ACHN (cell line): ENCODE data around the gene TMEM42.
"Not testable (repeated sequence)": the region's sequence is repeated elsewhere in the genome, so short reads cannot be mapped to it uniquely, and the experiment has no call there.

ENCODE experiments used
- DNase-seq: peaks from one replicate; pipeline ENCODE4 v3.0.0-alpha.2; 2015
- in situ Hi-C: cut with HindIII; loops from 2 replicates; pipeline ENCODE4 v1.10.0; 2017; ENCODE audit warnings: low sequenced_read_pairs, low pct_ligation_motif_present, low pct_unique_long_range_greater_than_20kb

TMEM42 gene

DNA sequence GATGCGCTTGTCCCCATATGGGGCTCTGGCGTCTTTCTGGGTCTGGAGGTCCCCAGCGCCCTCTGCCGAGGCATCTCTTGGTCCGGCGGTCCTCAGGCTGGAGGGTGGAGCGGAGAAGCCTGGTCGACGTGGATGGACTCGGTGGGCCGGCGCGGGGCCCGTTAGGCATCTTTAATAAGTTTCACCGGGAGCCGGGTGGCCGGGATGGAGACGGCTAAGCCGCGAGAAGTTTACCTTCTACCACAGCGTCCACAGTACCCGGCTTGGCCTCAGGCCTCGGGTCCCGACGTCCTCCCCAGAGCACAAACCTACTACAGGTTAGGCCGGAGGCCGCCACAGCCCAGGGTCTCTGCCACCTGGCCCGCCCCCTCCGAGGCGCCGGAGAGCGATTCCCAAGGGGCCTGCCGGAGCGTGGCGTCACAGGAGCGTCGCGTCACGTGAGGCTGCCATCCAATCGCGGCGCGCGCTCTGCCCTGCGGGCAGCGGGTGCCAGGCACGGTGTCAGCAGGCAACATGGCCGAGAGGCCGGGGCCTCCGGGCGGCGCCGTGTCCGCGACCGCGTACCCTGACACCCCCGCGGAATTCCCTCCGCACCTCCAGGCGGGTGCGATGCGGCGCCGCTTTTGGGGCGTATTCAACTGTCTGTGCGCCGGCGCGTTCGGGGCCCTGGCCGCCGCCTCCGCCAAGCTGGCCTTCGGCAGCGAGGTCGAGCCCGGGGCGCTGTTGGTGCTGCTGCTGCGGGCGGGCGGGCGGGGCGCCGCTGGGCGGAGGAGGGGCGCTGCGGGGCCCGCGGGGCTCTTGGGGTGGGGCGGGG lies at the start of gene TMEM42:
TSS of gene TMEM42 (plus strand) at position 501 of the 814 bp plus-strand sequence. CDS start at position 514, 13 bp downstream.
- in situ Hi-C loops, result no loop called here
- peak; percentile 87 for DNase-seq

DNA sequence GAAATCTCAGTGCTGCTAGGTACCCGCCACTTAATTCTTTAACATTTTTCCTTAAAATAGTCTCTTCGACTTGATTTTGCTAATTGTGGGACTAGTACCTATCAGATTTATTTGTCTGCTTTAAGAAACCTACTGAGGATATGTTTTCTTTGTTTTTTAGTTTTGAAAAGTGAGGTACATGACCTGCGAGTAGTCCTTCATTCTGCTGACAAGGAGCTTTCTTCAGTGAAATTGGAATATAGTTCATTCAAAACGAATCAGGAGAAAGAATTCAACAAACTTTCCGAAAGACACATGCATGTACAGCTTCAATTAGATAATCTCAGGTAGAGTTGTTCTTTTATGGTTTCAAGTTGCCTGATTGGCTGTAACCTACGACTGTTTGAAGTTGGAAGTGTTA lies 47.0 kb upstream of the TMEM42 start:
- in situ Hi-C loops, result no loop called here
- no peak for DNase-seq

DNA sequence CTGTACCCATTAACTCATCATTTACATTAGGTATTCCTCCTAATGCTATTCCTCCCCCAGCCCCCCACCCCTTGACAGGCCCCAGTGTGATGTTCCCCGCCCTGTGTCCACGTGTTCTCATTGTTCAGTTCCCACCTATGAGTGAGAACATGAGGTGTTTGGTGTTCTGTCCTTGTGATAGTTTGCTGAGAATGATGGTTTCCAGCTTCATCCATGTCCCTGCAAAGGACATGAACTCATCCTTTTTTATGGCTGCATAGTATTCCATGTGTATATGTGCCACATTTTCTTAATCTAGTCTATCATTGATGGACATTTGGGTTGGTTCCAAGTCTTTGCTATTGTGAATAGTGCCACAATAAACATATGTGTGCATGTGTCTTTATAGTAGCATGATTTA lies 45.4 kb upstream of the TMEM42 start:
- DNase-seq, in situ Hi-C loops: not testable (repeated sequence)

GRCh38 chr3:44821206-44821605 lies 40.5 kb upstream of the TMEM42 start:
- DNase-seq, in situ Hi-C loops: not testable (repeated sequence)

GRCh38 chr3:44825264-44825925 lies 36.3 kb upstream of the TMEM42 start:
- in situ Hi-C loops, result no loop called here
- peak; percentile 4 for DNase-seq

- in situ Hi-C loops, result no loop called here
- no peak for DNase-seq
These were observed 34.5 kb upstream of the TMEM42 start for GRCh38 chr3:44827196-44827595.

GRCh38 chr3:44831232-44831631 lies 30.5 kb upstream of the TMEM42 start:
- DNase-seq, result no peak

DNA sequence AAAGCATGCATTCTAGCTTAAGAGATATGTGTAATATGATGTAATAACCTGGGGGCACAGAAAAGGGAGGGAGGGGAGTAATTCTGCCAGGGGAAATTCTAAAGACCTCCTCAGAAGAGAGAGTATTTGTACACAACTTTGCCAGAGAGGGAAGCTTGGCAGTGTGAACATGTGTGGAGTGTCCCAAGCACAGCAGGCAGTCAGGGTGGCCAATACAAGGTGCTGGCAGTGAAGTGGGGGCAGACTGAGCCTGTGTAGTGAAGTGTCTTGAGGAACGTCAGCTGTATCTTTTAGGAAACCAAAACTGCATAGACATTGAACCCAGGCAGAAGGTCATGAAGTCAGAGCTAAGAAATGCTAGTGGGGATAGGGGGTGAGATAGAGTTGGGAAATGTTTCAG lies 29.7 kb upstream of the TMEM42 start:
- in situ Hi-C loops, result no loop called here
- no peak for DNase-seq

More at GRCh38 chr3:44831232-44831631, 30.5 kb upstream of the TMEM42 start:
- in situ Hi-C loops, result no loop called here

- in situ Hi-C loops, result no loop called here
- DNase-seq, result no peak
These were observed 28.7 kb upstream of the TMEM42 start for GRCh38 chr3:44832965-44833364.

- no peak for DNase-seq
- in situ Hi-C loops, result no loop called here
These were observed 28.3 kb upstream of the TMEM42 start for GRCh38 chr3:44833394-44833793.

GRCh38 chr3:44835684-44836083 lies 26.0 kb upstream of the TMEM42 start:
- in situ Hi-C loops, result no loop called here
- DNase-seq, result no peak

- DNase-seq, result no peak
- in situ Hi-C loops, result no loop called here
These were observed 19.3 kb upstream of the TMEM42 start for GRCh38 chr3:44842376-44842775.

DNA sequence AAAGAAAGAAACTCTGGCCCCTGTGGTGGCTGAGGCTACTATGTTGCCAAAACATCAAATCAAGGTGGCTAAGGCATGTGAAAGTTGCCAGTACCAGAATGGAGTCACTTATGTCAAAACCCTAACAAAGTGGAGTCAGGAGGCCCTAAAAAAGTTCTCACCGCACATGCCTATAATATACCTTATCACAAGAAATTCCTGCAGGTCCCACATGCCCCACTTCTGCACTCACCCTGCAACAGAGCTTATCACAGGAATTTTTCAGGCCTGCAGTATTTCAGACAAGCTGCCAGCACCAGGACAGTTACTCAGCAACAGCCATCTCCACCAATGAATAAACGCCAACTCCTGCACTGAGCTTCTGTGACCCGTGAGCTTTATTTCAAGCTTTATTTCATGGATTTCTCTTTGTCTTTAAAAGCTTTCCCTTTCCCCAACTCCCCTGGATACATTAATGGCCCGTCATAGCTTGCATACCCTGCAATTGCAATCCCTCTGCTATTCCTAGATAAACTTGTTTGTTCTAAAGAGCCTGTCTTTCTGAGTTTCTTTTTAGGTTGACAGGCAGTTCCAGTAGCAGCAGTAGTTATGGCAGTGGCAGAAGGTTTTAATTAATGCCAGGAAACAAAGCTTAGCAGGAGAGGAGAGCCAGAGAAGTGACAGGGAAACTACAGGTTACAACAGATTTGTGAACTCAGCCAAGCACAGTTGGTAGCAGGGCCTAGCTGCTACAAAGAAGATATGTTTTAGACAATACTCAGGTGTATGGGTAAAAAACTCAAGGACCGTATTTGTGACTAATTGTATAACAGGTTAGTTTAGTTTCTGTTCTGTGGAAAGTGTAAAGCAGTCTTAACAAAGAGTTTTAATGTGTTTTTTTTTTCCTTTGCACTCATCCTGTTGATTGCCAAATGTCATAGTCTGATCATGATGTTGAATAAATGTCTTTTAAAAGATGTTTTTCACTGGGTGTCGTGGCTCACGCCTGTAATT lies 15.9 kb upstream of the TMEM42 start:
- in situ Hi-C loops, result no loop called here
- DNase-seq, result no peak

DNA sequence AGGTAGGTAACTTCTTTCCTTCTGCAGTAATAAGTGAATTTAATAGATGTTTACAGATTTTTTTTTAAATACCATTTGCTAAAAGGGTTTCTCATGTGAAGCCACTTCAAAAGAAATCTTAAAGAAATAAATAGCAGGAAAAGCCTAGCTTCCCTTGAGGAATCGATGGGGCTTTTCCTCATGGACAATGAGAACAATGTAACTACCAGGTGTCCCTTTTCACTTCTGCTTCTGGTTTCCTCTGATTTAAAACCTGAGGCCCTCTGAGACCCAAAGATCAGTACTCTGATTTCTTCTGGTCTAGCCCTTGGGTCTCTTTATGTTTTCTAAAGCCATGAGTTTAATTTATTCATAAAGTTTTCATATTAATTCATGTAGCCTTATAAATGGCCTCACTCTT lies 13.1 kb upstream of the TMEM42 start:
- DNase-seq, result no peak
- in situ Hi-C loops, result no loop called here

DNA sequence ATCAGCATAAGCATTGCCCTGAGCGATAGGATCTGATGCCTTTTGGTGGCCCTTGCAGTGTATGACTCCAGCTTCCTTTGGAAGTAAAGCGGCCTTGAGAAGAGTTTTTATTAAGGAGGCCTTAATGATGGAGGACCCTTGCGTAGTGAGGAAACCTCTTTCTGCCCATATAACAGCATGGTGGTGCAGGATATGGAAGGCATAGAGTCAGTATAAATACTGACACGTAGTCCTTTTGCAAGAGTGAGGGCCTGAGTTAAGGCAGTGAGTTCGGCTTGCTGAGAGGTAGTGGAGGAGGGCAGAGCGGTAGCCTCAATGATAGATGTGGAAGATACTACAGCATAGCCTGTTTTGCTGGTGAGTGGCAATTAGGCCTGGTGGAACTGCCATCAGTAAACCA lies 5.0 kb upstream of the TMEM42 start:
- DNase-seq, in situ Hi-C loops: not testable (repeated sequence)

GRCh38 chr3:44860117-44860516 lies 1.6 kb upstream of the TMEM42 start:
- DNase-seq, result no peak
- in situ Hi-C loops, result no loop called here

DNA sequence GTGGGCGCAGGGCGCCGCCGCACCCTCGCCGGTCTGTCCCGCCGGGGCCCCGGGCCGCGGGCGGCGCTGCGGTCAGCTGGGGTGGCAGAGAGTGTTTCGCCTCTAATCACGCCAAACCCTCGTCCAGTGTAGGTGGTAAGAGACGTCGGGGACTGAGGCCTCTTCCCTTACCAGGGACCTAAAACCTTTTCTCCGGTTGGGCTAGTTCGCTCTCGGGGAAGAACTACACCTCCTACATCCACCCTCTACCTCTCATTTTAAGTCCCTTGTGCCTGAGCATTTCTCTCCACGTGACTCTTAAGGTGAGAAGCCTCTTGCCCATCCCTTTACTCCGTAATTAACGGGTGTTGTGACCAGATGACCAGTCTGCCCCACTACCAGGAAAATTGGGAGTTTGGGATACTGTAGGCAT lies 520 bp downstream of the TMEM42 start:
- in situ Hi-C loops, result no loop called here
- no peak for DNase-seq

GRCh38 chr3:44865272-44866035 lies 3.7 kb downstream of the TMEM42 start:
- in situ Hi-C loops, result no loop called here
- no peak for DNase-seq
